Globus pallidus (tissue), 1 donor: ENCODE results near the gene TSPAN14.

Source experiments
- DNase-seq: peaks from one replicate; pipeline ENCODE4 v3.0.0-alpha.2; 2015; ENCODE audit warnings: low spot score

The TSPAN14 gene

DNA sequence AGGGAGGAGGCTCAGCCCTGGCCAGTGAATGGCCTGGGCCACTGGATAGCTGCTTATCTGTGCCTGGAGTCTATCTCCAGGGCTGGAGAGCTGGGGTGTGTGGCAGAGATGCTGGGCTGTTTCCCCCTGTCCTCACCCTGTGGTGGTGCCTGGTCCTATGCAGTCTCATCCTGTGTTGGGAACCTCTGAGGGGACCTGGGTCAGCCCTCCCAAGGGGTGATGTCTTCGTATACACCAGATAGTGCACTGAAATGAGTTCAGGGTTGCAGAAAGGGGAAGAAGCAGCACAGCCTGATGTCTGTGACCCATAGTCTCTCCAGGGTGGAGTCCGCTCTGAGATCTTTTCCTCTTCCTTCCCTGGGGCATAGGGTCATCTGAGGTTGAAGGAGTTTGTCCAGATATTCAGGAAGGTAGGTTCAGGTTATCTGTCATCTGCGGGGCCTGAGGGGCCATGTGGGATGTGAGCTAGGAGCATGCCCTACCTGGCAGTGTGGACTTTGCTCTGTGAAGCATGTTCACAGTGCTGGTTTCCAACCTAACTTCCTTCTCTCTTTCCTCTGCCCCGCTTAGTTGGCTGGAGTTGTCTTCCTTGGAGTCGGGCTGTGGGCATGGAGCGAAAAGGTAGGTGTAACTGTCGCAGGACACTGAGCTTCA, 50.2 kb downstream of the TSPAN14 start:
- DNase-seq: no peak

DNA sequence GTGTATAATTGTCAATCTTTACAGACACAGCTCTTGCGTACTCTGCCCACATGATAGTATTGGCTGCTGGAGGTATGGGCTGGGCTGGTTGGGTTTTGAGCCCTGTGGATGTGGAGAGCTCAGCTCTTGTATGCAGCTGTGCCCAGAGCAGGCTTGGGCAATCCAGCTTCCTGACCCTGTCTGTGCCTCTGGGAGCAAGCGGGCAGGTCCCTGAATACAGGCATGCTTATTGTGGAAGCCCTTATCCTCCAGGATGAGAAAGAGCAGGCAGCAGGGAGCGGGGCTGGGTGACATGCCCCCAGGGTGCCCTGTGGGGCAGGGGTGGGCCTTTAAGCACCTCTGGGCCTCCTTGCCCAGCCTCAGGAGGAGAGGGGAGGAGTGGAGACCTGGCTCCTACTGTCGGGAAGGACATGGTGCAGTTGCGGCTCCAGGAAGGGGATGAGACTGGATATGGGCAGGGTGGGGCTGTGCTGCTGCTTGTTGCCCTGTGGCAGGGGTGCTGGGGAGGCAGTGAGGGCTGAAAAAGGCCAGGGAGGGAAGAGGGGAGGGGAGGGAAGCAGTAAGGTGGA, 50.9 kb downstream of the TSPAN14 start:
- DNase-seq: no peak

DNA sequence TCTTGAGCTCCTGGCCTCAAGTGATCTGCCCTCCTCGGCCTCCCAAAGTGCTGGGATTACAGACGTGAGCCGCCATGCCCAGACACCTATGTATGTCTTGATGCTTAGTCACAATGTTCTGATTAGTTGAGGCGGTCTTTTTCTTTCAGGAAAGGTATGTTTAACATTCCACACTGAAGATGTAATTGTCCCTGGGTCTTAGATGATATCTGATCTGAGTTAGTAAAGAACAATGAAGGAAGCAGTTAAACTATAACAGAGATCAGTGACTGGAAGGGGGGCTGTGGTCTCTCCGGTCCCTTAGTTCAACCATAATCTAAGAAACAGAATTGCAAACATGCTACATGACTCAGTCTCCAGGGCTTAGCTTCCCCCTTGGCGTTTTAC, 52.1 kb downstream of the TSPAN14 start:
- DNase-seq: no peak

DNA sequence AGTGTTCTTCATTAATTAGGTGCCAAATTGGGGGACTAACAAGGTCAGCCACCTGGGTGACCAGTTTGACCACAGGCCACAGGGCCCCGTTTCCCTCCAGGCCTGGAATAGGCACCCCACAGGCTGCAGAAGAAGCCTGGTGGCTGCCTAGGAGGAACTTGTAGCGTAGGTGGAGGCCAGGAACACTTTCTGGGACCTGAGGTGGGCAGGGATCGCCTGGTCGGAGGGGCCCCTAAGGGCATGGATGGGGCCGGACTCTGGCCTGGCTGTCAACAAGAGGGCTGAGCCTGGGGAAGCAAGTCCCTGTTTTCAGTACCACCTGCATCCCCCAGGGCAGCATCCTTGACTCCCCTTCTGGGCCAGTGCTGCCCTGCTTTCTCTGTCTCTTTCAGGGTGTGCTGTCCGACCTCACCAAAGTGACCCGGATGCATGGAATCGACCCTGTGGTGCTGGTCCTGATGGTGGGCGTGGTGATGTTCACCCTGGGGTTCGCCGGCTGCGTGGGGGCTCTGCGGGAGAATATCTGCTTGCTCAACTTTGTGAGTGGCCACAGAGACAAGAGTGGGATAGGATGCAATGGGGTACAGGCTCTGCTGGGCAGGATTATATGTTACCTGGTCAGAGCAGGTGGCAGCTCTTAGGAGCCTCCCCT, 52.9 kb downstream of the TSPAN14 start:
- no peak for DNase-seq

DNA sequence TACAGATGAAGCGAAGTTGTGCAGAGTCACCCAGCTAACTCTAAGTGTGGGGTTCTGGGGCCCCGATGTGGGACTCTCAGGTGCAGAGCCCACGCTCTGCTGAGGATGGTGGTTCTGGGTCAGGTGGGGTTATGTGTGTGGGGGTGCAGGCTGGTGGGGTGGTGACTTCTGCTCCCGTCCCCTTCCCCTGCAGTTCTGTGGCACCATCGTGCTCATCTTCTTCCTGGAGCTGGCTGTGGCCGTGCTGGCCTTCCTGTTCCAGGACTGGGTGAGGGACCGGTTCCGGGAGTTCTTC, 54.9 kb downstream of the TSPAN14 start:
- DNase-seq: no peak

DNA sequence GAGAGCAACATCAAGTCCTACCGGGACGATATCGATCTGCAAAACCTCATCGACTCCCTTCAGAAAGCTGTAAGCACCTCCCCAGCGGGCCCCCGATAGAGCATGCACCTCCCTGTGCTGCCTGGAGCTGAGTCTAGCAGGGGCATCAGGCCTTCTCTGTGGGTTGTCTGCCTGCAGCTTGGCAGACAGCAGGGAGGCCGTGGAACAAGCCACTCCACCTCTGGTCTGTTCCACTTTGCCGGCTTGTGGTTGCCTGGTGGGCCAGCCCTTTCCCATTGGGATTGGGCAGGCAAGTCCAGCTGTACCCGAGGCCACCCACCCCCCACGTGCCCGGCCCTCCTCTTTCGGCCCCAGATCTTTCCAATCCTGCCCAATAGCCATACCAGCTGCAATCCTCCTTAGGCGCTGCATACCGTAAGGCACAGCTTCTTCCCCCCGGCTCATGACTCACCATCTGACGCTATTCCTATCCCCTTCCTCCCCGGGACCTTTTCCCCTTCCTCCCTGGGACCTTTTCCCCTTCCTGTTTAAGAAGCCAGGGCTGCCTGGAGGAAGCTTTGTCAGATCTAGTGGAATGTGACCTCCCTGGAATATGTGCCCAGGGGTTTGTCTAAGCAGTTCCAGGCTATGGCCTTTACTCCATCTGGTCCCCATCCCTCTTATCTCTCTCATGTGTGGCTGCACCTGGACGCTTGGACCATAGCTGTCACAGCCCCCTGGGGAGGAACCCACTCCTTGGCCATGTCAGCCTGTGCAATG, 55.5 kb downstream of the TSPAN14 start:
- no peak for DNase-seq

DNA sequence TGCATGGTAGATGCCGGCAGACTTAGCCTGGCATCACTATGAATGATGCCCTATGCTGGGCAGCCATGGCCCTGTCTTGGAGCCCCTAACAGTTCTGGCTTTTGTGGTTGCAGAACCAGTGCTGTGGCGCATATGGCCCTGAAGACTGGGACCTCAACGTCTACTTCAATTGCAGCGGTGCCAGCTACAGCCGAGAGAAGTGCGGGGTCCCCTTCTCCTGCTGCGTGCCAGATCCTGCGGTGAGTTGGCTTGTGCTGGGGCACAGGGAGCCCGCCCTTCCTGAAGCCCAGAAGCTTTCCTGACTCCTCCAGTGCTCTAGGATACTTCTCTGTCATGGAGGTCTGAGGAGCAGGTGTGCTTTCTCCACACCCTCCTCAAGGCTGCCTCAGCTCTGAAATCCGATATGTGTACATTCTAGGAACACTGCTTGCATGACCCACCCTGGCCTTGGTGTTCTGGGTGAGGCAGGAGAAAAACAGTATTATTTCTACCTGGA, 58.0 kb downstream of the TSPAN14 start:
- DNase-seq: no peak

DNA sequence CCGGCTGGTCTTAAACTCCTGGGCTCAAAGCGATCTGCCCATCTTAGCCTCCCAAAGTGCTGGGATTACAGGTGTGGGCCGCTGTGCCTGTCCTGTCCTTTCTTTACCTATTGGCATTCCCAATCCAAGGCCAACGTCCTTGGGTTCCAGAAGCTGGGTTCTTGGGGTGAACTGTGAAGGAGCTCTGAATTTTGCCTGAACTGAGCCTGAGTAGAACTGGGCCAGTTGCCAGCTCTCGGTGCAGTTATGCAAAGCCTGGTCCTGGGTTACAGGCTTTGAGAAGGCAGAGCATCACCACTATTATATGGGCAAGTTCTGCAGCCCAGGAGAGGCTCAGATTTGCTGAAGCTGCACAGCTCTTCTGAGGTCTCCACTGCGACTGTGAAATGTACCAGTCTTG, 59.0 kb downstream of the TSPAN14 start:
- no peak for DNase-seq

DNA sequence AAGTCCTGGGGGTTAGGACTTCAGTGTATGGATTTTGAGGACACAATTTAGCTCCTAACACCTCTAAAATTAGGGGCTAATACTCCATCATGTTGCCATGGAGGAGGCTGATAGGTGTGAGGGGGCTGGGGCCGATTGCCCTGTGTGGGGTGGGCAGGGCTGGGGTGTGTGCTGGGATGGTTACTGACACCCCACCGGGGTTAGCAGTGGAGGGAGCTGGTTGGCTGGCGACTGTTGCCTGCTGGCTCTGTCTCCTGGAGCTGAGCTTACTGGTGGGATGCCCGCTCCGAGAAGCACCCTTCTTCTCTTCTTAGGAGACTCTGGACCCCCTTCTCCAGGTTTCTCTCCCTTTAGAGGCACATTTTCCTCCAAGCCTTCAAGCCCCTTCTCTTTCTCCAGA, 61.4 kb downstream of the TSPAN14 start:
- DNase-seq: no peak

DNA sequence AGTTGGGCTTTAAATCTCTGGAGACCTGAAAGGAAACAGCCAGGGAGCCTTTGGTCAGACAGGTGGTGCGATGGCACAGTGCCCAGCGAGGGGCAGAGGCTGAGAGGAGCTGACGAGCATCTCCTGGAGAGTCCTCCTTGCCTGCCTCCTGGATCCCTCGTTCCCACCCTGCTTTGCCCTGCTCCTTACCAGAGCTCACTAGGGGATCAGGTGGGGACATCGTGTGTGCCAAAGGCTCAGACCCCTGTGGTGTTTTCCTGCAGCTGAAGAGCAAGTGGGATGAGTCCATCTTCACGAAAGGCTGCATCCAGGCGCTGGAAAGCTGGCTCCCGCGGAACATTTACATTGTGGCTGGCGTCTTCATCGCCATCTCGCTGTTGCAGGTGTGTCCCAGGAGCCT, 61.8 kb downstream of the TSPAN14 start:
- no peak for DNase-seq

DNA sequence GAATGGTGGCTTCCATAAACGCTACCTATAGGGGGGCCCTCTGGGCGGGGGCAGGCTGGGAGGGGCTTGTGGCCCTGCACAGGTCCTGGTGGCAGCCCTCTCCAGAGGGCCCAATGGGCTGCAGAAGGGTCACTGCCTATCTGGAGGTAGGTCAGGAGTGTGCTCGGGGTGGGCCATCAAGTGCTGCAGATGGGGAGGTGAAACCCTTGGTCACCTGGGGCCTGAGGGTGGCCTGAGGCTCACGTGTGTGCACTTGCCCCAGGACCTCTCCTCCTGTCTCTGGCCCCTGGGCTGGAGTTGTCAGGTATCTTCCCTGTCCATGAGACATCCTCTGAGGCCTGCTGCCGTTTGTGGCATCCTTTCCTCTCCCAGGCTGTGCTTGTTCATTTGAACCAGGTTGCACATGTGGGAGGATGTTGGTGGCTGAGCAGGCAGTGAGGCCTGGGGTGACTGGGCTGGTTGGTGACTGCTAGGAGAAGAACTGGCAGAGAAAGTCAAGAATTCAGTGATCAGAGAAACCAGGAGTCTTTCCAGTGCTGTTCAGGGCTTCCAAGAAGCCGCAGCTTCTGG, 62.5 kb downstream of the TSPAN14 start:
- DNase-seq: no peak

DNA sequence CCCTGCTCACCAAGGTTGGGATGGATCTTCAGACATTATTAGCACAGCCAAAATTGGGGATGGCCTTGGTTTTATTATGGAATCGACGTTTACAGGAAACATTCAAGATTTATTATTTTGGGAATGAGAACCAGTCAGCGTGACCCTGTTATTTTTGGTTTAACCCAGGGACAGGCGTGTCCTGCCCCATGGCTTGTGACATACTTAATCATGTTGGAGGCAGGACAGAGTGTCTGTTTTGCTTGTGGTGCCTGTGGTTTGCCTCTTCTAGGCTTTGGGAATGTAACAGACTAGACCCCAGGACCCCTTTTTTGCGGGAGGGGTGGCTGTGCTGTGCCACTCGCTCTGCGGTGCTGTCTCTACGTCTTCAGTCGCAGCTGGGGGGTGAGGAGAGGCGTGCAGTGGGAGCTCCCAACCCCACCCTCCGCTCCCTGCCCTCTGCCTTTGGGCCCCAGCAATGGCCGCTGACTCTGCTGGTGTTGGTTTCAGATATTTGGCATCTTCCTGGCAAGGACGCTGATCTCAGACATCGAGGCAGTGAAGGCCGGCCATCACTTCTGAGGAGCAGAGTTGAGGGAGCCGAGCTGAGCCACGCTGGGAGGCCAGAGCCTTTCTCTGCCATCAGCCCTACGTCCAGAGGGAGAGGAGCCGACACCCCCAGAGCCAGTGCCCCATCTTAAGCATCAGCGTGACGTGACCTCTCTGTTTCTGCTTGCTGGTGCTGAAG, 63.5 kb downstream of the TSPAN14 start:
- no peak for DNase-seq

DNA sequence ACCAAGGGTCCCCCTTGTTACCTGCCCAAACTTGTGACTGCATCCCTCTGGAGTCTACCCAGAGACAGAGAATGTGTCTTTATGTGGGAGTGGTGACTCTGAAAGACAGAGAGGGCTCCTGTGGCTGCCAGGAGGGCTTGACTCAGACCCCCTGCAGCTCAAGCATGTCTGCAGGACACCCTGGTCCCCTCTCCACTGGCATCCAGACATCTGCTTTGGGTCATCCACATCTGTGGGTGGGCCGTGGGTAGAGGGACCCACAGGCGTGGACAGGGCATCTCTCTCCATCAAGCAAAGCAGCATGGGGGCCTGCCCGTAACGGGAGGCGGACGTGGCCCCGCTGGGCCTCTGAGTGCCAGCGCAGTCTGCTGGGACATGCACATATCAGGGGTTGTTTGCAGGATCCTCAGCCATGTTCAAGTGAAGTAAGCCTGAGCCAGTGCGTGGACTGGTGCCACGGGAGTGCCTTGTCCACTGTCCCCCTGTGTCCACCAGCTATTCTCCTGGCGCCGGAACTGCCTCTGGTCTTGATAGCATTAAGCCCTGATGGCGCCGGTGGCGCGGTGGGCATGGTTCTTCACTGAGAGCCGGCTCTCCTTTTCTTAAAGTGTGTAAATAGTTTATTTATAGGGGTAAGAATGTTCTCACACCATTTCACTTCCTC, 64.2 kb downstream of the TSPAN14 start:
- DNase-seq: no peak

DNA sequence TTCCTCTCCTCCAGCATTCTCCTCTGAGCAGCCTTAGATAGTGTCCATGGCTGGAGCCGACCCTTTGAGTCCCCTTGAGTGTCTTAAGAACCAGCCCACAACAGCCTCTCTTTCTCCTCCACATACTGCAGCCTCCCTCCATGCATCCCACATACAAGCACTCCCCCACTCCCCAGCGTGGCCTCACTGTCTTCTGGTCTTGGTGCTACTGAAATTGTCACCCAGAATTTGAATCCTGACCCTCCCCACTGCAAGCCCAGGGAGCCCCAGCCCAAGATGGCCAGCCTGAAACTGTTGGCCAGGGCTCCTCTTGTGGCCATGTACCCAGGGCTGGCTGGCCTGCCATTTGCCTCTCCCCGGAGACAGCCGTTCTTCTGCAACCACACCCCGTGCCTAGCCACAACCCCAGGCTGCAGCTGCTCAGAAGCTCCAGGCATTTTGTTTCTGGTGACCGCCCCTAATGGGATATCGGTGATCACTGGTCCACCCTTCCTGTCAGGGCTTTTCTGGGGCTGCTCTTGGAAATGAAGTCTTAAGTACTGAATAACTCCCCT, 64.8 kb downstream of the TSPAN14 start:
- DNase-seq: no peak

DNA sequence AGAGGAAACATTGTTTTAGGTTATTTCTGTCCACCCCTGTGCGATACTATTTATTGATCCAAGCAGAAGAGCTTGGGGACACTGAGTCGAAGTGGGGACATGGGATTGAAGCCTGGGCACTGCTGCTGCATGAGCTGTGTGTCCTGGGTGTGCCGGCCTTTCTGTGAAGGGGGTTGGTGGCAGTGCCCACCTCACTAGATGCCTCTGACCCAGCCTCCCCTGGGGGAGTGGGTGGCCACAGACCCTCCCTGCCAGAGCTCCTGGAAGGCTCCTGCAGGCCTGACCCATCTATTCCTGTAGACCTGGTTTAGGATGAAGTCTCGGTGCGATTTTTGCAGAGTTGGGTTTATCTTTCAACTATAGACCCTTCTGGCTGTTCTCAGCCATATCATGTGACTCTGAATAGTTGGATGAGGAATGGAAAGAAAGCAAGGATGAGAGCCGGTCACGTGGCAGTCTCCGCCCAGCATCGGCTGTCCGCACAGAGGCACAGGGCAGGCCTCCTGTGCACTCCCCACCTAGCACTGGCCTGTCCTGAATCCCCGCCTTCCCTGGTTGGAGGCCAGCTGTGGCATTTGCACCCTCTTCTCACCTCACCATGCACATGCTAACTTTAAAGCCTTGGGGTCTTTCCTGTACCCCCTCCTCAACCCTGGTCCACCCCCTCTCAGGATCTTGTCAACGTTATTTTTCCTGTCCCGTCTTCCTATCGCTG, 66.0 kb downstream of the TSPAN14 start:
- no peak for DNase-seq

DNA sequence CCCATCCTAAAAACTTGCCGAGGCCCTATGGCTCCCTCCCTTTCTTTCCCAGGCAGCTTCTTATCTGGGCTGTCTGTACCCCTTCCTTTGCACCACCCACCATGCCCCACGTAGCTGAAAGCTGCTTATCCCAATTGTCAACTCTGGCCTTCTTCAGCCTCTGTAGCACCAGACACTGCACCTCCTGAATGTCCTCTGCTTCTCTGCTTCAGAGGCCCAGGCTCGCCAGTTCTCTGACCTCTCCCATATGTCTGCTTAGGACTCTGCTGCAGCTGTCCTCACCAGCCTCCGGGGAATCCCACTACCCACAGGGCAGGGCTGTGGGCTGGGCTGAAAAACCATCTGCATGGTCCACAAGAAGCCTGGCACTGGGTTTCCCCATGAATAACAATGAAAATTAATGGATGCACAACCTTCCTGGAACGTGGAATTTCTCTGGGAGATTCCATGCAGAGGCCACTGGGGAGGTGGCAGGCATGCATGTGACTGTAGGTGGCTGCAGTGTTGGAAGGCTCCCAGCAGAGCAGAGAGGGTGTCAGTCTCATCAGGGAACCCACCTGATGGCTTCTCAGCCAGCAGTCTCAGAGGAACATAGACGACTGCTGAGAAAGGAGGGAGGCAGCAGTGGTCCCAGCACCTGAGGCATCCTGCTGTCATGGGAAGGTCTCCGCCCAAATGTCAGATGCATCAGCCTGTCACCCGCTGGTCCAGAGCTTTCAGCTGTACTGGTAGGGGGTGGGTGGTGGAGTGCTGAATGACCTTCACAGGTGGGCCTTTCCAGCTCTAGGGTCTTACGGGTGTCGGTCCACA, 66.8 kb downstream of the TSPAN14 start:
- DNase-seq: no peak

DNA sequence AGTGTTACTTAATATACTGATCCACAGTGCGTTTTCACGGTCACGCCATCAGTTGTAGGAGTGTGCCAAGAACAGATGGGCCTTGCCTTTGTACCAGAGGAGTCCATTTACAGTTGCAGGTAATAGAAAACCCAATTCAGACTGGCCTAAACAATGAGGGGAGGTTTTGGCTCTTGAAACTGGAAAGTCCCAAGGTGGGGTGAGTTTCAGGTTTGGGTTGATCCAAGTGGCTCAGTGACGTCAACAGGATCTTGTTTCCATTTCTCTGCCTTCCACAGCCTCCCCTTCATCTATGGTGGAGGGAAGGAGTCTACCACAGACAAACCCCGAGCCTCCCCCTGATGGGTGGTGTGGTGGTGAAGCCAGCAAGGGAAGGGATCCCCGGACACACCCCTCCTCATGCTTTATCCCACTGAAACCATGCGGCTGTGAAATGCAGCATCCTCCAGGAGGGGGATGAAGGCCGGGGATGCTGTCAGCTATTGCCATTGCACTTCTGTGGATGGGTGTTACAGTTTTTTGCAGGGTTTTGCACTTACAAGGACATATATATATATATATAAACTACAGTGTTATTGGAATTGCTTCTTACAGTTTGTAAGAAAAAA, 68.8 kb downstream of the TSPAN14 start:
- DNase-seq: no peak

DNA sequence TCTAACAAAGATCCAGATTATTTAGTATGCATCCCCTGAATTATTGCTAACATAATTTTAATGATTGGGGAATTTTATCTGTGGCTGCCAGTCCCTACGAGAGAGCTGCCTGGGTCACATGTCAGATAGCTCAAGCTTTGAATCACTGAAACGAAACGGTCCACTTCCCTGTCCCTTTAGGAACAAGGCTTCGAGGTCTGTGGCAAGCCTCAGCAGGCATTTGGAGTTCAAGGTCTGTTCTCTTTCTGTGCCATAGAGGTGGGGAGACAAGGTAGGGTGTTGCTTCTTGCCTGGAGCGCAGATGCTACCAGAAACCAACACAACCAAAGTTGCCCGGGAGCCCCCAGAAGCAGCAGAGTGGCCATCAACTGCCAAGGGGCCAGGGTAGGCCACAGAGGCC, 69.7 kb downstream of the TSPAN14 start:
- no peak for DNase-seq

DNA sequence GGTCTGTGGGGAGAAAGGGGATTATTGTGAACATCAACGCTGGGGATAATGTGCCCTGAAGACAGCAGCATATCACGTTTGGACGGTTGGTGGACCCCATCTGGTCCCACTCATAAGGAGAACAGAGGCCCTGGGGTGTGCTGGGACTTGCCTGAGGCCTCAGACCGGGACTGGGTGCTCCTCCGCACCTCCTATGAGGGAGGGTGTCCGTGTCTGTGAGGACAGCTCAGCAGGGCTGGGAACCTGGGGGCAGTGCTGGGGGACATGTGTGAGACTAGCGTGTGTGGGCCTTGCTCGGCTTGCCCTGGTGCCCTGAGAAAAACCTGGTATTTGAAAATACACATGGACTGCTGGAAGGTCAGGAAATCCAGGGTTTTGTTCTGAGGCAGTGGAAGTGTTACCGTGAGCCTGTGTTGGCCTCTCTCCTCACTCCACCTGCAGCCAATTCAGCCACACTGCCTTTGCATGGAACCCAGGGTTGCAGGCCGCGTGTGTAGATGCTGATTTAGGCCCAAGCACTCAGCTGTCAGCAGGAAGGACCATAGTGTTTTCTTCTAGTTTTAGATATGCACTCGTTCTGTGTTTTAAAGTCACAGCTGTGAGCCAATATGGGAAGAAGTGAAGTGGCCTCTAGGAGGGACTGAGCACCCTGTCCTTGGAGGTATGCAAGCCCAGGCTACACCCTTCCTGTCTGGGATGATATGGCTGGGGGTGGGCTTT, 70.2 kb downstream of the TSPAN14 start:
- no peak for DNase-seq
